Measurements from ENCODE around the gene ANKAR.
"Not testable (repeated sequence)": the region's sequence is repeated elsewhere in the genome, so short reads cannot be mapped to it uniquely, and the experiment has no call there.

Gene ANKAR, protein sequence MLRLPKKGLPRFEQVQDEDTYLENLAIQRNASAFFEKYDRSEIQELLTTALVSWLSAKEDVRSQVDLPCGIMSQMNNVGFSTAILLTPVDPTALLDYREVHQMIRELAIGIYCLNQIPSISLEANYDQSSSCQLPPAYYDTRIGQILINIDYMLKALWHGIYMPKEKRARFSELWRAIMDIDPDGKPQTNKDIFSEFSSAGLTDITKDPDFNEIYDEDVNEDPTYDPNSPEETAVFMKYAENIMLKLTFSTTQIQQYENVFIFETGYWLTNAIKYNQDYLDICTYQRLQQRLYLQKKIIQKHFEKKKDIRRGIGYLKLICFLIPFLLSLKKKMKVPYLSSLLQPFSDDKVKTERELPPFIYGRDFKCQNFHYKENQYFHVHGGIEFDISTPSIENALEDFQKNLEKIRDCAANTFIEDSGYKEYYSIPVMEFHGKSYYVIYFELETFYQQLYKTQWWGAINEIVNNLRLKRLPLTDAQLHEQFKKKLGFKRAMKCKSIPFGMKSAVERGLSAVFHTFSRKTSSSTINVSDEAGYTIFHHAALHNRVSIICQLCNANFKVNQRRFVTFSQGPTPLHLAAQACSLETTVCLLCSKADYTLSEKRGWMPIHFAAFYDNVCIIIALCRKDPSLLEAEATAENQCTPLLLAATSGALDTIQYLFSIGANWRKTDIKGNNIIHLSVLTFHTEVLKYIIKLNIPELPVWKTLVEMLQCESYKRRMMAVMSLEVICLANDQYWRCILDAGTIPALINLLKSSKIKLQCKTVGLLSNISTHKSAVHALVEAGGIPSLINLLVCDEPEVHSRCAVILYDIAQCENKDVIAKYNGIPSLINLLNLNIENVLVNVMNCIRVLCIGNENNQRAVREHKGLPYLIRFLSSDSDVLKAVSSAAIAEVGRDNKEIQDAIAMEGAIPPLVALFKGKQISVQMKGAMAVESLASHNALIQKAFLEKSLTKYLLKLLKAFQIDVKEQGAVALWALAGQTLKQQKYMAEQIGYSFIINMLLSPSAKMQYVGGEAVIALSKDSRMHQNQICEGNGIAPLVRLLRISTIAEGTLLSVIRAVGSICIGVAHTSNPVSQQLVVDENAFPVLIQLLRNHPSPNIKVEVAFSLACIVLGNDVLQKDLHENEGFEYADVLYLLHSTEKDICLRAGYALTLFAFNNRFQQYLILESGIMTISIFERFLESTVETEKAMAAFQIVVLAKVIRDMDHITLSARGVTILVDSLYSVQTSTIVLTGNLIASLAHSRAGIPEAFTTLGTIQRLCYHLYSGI (N-terminal part only)

DNA sequence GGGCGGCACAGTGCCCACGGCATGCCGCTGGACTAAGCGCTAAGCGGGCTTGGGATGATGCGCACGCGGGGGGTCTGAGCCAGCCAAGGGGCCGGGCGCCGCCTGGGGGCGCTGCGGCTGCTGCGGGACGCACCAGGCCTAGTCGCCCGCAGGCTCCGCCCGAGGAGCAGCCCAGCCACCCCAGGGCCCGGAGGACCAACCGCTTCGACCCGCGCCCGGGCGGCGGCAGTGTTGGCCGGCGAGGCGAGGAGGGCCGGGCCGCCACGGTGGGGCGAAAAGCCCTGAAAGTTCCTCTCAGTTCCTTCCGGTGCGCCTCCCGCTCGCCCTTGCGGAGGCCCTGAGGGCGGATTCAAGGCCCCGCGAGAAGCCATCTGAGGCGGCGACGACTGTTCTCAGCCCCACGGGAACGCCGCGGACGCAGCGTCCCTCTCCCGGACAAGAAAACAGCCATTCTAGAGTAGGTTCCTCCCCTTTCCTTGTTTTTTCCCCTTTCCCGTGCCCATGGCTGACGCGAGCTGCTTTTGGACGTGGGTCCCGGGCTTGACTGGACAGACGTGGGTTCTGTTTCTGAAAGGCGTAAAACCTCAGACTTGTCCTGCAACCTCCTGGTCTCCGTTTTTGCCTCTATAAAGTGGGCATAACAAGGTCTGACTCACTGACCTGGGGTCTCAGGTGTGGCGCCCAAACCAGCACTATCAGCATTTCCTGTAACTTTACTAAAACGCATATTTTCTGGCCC lies at the start of gene ANKAR:
Gene ANKAR, plus strand, starts transcription at position 297 of the 739 bp plus-strand sequence. CDS start 1,821 bp downstream, outside the sequence.
- FAIRE-seq = no peak

DNA sequence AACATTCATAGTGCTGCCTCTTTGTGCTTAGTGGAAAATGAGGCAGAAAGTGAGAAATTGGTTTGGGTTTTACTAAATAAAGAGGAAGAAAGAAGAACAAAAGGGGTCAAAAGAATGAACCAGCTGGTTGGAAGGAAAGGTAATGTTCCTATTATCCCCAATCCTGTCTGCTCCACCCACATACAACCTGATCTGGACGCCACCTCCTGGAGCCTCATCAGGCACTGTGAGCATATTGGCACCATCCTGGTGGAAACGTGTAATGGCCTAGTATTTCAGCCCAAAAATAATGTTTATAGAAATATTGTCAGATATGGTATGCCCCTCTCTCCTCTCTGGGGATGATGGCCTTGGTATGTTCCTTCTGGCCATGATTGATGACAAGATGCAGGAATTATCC lies 48.8 kb upstream of the ANKAR start:
- no peak for FAIRE-seq

DNA sequence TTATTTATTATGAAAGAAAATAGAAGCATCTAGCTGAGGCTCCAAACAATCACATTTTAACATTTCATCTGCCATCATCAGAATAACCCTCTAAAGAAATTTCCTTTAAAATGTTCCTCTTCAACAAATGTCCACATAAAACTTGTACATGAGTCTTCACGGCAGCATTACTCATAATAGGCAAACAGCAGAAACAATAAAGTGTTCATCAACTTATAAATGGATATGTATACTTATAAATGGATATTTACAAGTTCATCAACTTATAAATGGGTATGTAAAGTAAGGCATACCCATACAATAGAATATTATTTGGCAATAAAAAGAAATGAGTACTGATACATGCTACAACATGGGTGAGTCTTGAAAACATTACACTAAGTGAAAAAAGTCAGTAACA lies 46.7 kb upstream of the ANKAR start:
- no peak for FAIRE-seq

DNA sequence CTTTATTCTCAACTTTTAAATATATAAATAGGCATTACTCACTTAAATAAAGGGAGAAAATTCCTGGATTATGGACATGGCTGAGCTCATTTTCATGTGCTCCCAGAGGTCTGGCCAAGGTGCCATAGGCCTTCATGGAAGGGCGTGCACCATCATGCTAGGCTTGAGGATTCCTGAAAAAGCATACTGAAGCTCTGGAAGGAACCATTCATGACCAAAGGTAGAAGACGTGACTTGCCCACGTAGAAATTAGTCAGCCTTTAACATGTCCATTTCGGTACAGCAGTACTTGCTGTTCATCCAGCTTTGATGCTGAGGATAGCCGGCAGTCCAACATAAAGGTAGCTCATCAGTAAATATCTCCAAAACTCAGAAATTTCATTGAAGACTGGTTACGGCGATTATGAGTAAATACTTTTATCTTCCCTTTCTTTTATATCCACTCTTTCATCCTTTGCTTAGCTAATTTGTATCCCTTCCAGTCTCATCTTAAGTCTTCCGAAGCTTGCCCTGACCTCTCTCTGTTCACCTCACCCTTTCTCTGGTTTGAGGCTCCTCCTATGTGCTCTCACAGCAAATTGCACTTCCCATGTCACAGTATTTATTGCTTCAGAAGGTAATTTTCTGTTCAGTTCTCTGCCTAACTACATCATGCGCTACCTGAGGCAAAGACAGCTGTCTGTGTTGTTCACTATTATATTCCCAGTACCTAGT lies 45.5 kb upstream of the ANKAR start:
- FAIRE-seq = no peak

DNA sequence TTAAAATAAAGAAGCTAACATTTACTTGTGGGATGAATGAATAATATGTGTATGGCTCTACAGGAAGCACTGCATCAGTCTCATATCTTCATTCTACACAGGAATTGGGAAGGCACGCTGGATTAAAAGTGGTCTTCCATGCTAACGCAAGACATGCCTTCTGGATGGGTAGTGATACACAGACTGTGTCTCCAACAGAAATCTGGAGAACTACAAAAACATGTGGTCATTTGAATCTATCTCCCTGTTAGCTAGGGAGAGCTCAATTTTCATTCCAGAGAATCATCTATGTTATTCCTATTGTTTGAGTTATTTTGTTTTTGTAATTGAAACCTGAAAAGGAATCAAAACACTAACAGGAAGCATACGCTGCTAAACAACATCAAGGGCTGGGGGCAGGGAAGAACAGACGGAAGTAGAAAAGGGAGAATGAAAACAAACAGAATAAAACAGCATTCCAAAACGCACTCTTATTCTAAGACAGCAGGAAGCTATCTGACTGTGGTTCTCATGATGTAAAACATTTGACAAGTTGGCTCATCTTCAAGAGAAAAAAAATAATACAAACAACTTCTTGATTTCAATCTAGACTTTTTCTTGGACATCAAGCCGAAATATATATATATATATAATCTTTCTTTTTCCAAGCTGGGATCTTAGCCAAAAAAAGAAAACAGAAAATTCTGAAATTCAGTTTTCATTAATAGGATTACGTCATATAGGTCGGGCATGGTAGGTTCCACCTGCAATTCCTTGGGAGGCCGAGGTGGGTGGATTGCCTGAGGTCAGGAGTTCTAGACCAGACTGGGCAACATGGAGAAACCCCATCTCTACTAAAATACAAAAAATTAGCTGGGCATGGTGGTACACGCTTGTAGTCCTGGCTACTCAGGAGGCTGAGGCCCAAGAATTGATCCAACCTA lies 44.7 kb upstream of the ANKAR start:
- FAIRE-seq = no peak

DNA sequence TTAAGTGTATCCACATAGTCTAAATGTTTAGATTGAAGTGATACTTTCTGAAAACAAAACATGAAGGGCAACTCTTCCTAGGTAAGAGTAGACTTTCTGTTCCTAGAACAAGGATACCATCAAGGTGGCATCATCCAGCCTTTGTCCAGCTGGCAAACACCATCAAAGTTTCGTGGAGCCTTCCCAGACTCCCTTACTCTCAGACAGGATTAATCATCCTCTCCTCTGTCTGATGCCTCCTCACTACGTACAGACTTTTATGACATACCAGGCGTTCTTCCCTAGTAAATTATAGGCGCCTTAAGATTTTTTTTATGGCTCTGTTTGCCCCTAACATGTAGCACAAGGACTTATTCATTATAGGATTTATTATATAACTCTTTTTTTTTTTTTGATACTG lies 42.6 kb upstream of the ANKAR start:
- FAIRE-seq = no peak

DNA sequence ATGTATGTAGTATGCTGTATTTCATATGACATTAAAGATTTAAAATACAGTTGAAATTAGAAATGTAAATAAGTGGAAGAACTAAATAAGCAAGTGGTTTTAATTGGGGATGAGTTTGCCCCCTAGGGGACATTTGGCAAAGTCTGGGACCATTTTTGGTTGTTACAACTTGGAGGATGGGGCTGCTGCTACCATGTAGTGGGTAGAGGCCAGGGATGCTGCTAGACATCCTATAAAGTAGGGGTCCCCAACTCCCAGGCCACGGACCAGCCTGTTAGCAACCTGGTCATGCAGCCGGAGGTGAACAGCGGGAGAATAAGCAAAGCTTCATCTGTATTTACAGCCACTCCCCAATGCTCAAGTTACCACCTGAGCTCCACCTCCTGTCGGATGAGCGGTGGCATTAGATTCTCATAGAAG lies 41.1 kb upstream of the ANKAR start:
- FAIRE-seq = peak; percentile 33

DNA sequence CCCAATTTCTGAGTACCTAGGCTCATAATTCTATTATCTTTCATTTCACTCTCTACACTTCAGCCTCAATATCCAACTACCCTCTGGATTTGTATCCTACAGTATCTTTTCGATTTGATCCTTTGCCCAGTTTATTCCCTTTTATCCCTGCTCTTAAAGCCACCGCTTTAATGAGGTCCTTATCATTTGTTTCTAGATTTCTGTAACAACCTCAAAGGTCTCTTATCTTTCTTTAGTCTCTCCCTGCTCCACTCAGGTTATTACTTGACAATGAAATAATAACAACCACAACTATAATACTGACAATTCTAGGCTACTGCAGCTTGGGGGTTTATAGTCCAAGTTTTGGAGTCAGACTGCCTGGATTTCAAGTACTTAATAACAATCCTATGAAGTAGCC lies 39.1 kb upstream of the ANKAR start:
- no peak for FAIRE-seq

DNA sequence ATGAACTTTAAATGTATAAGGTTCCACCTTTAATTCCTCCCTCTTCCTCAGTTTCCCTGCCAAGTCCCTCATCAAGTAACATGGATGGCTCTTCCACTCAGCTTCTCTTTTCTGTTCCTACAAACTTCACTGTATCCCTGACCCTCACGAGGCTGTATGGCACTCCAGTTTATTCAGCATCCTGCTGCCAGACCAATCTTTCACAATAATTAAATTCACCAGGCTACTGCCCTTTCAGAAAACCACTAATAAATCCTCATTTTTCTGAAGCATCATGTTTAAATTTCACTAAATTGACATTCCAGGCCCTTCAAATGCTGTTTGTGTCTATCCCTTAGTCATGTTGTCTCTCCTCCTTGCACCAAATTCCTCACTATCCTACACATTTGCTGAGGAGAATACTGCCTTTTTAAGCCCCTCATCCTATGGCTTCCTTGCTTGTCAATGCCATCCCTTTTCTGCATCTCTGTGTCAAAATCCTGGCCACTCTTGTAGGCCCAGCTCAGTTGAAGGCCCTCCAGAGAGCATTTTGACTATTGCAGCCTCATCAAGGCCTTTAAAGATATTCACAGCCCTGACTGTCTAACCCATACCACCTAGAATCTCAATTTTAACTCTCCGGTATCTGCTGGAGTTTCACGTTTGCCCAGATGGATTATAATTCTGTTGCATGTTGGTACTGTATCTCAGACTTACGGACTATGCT lies 36.0 kb upstream of the ANKAR start:
- no peak for FAIRE-seq

DNA sequence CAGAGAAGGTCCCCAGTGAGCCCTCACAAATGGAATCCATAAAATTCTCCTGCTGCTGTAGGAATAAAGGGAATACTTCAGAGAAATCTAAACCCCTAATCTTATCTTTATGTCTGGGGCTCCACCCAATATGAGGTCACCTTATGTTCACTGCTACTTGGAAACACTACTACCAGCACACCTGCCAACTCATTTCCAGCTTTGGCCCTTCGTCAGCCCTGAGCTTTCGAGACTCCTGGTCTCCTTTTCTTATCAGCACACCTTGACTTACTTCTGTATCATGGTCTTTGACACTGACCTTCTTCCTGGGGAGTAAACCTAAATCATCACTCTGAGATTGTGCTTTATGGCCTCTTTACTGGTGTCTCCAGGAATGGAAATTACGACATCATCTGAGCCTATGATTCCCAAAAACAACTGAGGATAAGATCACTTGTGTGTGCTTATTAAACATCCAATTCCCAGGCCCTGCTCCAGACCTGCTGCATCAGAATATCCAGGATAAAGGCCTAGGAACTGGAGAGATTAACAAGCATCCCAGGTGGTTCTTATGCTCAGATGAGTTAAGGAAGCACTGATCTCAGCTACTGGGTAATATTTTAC lies 35.4 kb upstream of the ANKAR start:
- FAIRE-seq = no peak

DNA sequence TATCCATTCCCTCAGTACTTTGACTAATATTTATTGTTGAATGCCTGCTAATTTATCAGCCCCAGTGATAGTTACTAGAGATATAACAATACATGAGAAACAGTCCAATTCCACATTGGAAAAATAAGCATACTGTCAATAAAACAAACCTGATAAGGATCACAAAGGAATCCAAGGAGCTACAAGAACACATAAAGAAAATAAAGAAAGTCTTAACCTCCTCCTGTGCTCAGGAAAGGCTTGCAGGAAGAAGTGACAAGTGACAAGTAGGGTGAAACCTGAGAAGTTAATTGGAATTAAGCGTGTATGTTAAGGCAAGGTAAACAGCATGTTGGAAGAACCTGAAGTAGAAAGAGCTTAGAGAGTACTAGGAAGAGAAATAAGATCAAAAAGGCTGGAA lies 33.5 kb upstream of the ANKAR start:
- no peak for FAIRE-seq

DNA sequence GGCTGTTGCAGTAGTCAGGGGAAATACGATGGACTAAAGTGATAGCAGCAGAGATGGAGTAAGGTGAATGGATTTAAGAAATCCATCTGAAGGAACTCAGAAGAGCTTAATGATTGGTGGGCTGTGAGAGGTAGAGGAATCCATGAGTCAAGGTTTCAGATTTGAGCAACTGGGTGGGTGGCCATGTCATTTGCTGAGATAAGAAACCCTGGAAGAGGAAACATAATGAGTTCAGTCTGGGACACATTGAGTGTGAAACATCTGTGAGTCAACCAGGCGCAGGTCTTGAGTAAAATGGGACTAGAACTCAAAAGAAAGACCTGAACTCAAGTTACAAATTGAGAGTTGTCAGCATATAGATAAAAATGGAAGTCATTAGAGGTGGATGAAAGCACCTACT lies 32.9 kb upstream of the ANKAR start:
- FAIRE-seq = no peak

DNA sequence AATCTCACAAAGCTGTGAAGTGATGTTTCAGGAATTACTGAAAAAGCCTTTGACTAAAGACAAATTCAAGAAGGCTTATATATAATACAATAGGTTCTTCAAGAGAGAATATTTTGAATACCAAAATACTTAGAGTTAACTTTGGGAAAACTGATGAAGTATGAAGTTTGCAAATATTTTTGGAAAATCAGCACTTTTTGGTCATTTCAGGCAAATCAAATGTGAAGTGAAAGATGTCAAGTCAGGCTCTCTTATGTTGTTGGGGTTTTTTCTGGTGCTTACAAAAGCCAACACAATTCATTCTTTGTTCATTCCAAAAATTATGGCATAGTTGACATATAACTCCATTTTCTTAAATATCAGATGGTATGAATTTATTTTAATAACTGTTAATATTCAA lies 27.9 kb upstream of the ANKAR start:
- FAIRE-seq = no peak

DNA sequence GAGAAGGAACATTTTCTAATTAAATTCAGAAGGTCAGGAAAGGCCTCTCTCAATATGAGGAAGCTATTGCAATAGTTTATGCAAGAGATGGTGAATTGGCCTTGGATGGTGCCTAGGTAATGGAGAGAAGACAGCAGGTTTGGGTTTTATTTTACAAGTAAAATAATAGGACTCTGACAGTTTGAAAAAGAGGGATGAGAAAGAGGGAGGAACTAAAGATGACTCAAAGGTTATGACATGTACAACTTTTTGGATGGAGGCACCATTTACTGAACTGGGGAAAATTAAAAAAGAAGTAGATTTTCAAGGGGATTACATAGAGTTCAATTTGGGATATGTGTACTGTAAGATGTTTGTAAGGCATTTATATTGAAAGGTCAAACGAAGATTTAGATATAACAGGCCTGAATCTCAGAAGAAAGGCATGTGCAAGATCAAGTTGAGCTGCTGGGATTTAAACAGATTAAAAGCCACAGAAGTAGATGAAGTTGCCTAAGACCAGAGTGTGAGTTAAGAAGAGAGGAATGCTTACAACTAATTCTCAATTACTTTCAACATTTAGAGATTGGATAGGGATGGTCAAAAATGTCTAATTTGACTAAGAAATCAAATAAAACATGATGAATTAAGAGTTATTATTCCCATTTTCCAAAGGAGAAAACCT lies 25.5 kb upstream of the ANKAR start:
- FAIRE-seq = no peak

DNA sequence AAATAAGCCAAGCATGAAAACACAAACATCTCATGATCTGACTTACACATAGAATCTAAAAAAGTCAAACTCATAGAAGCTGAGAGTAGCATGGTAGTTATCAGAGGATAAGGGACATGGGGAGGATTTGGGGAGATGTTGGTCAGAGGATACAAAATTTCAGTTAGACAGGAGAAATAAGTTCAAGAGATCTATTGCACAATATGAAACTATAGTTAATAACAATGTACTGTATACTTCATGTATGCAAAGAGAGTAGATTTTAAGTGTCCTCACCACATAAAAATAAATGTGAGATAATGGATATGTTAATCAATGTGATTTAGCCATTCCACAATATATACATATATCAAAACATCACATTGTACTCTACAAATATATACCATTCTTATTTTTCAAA lies 23.2 kb upstream of the ANKAR start:
- FAIRE-seq = no peak

DNA sequence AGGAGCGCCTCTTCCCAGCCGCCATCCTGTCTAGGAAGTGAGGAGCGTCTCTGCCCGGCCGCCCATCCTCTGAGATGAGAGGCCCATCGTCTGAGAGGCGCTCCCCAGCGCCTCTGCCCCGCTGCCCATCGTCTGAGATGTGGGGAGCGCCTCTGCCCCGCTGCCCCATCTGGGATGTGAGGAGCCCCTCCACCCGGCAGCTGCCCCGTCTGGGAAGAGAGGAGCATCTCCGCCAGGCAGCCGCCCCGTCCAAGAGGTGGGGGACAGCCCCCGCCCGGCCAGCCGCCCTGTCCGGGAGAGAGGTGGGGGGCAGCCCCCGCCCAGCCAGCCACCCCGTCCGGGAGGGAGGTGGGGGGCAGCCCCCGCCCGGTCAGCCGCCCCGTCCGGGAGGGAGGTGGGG lies 21.0 kb upstream of the ANKAR start:
- FAIRE-seq = not testable (repeated sequence)

DNA sequence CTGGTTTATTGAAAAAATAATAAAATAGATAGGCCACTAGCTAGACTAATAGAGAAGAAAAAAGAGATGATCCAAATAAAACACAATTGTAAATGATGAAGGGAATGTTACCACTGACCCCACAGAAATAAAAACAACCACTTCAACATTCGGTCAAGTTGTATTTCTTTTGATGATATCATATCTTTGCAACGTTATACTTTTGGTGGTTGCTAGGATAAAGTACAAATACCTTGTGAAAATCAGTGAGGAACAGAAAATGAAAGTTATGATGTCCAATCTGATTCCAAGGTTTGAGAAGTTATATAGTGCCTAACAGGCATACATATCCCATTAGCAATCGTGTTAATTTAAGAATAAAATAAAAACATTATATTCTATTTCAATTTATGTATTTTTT lies 19.8 kb upstream of the ANKAR start:
- FAIRE-seq = no peak

DNA sequence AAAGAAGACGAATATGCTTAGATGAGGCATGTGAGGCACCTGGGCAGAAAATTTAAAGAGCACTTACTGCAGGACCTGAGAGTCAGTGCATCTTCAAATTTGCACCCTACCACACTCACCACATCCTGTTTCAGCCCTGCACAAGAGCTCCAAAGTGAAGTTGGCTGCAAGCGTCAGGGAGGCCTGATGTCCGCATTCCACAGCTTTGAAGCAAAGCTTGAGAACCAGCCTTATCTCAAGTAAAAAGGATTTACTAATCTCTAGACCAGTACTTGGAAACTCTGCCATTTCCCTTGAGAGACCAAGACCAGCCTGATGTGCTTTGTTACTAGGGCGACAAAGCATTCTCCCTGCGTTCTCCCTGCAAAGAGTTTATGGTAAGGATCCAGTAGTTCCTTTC lies 16.6 kb upstream of the ANKAR start:
- FAIRE-seq = no peak

Data from G401.6 (cell line).